ENCODE measurements around the gene CADPS. TPM values are rescaled to one million over a fixed set of nuclear protein-coding genes. Genes with fewer than 3 reads are reported as not detected.

CADPS gene
- total and polyA plus RNA-seq, 9 of the 15 experiments (the other 6 are each of a cell fraction or from before 2014, with no cell fraction given): not detected

DNA sequence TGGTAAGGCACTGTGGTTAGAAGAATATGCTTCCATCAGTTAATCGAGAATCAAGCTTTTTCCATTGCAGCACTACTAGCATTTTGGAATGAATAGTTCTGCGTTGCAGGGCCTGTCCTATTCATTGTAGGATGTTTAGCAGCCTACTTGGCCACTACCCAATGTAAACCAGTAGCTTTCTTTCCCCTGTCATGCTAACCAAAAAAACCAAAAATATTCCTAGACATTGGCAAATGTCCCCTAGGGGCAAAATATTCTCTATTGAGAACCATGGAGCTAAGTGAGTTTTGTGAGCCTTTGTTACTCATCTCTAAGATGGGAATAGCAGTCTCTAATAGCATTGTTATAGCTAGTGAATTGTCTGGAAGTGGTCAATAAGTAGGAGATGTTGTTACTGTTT lies 187.2 kb downstream of the CADPS start (continued):
- TF ChIP-seq, protein P1, sequence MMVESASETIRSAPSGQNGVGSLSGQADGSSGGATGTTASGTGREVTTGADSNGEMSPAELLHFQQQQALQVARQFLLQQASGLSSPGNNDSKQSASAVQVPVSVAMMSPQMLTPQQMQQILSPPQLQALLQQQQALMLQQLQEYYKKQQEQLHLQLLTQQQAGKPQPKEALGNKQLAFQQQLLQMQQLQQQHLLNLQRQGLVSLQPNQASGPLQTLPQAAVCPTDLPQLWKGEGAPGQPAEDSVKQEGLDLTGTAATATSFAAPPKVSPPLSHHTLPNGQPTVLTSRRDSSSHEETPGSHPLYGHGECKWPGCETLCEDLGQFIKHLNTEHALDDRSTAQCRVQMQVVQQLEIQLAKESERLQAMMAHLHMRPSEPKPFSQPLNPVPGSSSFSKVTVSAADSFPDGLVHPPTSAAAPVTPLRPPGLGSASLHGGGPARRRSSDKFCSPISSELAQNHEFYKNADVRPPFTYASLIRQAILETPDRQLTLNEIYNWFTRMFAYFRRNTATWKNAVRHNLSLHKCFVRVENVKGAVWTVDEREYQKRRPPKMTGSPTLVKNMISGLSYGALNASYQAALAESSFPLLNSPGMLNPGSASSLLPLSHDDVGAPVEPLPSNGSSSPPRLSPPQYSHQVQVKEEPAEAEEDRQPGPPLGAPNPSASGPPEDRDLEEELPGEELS (CRISPR knock-in tag; IDR thresholded peaks at IDR 0.05; ENCODE audit: borderline replicate concordance): no peak
- TF ChIP-seq SIX5 (IDR thresholded peaks at IDR 0.05; ENCODE audit: borderline replicate concordance in 1 of 2, insufficient read depth in 1 of 2, low read depth in 1 of 2, low read length in 2 of 2) (no peak), ZNF239 (CRISPR knock-in tag; IDR thresholded peaks at IDR 0.05) (no peak), CHD2 (IDR thresholded peaks at IDR 0.05; ENCODE audit: low read depth, low read length) (no peak)

DNA sequence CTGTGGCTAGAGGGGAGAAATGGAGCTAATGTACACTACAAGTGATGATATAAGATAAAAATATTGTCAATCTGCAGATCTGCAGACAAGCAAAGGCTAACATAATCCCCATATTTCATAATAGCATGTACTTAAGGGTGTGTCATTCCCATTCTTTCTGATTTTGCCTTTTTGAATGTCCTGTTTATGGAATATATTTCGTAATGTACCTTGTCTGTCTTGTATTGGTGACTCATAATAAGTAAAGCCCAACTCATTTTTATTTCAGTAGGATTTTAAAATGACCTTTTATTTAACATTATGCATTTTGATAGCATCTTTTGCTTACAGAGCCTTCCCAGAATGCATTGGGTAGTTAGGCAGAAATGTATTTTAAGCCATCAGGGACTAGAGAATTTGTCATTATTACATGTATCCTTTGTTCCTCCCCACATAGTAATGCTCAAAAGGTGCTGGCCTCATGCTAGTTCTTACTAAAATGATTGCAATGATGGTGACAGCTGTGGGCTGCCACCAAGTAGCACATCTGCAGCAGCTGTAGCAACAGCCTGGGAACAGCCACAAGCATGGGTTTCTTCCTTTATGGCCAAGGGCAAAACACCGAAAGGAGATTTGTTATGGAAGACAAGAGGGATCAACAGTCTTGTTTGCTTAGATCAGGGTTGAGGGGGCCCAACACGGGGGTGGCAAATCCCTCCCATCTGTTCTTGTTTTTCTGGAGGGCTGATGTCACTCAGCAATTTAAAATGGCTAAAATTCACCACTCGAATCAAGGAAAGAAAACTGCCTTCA lies 188.5 kb downstream of the CADPS start:
- Histone ChIP-seq H3K9me1 (ENCODE audit: control insufficient read depth, insufficient read depth, low read length) (no peaks in the 10 kb centered on the region), H3K79me2 (ENCODE audit: control insufficient read depth, insufficient read depth, low read length) (no peaks in the 10 kb centered on the region), H3K36me3 (ENCODE audit: control insufficient read depth, insufficient read depth, low read length) (no peaks in the 10 kb centered on the region), H3K9ac (ENCODE audit: insufficient read depth in 1 of 2, low read depth in 2 of 2, low read length in 2 of 2) (no peak overlapping the region), H2AFZ (ENCODE audit: low read depth, low read length) (no peak overlapping the region), H3K27me3 (ENCODE audit: control insufficient read depth in 2 of 2, insufficient read depth in 2 of 2, low read length in 2 of 2) (no peaks in the 10 kb centered on the region), H3K4me3 (no peak overlapping the region), H3K9me3 (replicated peaks; ENCODE audit: control insufficient read depth, insufficient read depth, low read depth, low read length) (no peaks in the 10 kb centered on the region), H4K20me1 (replicated peaks; ENCODE audit: control insufficient read depth, insufficient read depth, low read length) (no peaks in the 10 kb centered on the region), H3K4me1 (replicated peaks in 1 of 2; ENCODE audit: control insufficient read depth in 2 of 2, insufficient read depth in 2 of 2, low read length in 2 of 2) (no peaks in the 10 kb centered on the region), H3K27ac (ENCODE audit: extremely low read depth, low read depth, low read length) (no peak overlapping the region), H3K4me2 (ENCODE audit: insufficient read depth, low read length) (no peak overlapping the region)
- ChIA-PET POLR2A (no interaction called here), CTCF (ENCODE audit: low intra/inter-chr PET ratio) (no interaction called here)
- intact Hi-C loops (cut with micrococcal nuclease) (no loop called here), in situ Hi-C loops (cut with MboI) (no loop called here)
- TF ChIP-seq POLR2B (IDR thresholded peaks at IDR 0.05; ENCODE audit: low read depth, partially characterized antibody) (no peak), TSC22D4 (tag; IDR thresholded peaks at IDR 0.05) (no peak)
- TF ChIP-seq, protein P2, sequence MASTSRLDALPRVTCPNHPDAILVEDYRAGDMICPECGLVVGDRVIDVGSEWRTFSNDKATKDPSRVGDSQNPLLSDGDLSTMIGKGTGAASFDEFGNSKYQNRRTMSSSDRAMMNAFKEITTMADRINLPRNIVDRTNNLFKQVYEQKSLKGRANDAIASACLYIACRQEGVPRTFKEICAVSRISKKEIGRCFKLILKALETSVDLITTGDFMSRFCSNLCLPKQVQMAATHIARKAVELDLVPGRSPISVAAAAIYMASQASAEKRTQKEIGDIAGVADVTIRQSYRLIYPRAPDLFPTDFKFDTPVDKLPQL (IDR thresholded peaks at IDR 0.05; ENCODE audit: extremely low read depth, insufficient read length): no peak
- no TSS peak for BruUV-seq (replicated peaks)
- DNase-seq (ENCODE audit: extremely low read depth in 1 of 4, low spot score in 3 of 4) (no peak), FAIRE-seq (no peak), ATAC-seq (no peak)
- WGBS (ENCODE audit: insufficient coverage, low coverage, missing lambda C conversion rate): 0% methylated on average over 4 of the region's 4 CpGs

All from K562 (cell line).